Hindlimb muscle (tissue), 1 donor: ENCODE data around the gene INSYN1. TPM values are rescaled to one million over a fixed set of nuclear protein-coding genes. Genes with fewer than 3 reads are reported as not detected.
"Not testable (repeated sequence)": the region's sequence is repeated elsewhere in the genome, so short reads cannot be mapped to it uniquely, and the experiment has no call there.

Source experiments
- DNase-seq: peaks from one replicate; pipeline ENCODE4 v3.0.0-alpha.2; 2013
- polyA plus RNA-seq: library from polyadenylated mRNA; unstranded; fragments of 120-200 nt; gene quantifications from one replicate; pipeline ENCODE4 v1.2.1, GENCODE V29; 2013; ENCODE audit not compliant: insufficient read length

Gene INSYN1
- 4.3 TPM for polyA plus RNA-seq

GRCh38 chr15:73753250-73754130 is at the start of gene INSYN1:
TSS of gene INSYN1 (minus strand) at chr15:73753351. CDS start at chr15:73751130, 2,221 bp downstream.
- DNase-seq = peak; percentile 64

GRCh38 chr15:73802431-73803041 is 49.4 kb upstream of the INSYN1 start:
- peak; percentile 65 for DNase-seq

GRCh38 chr15:73800662-73801345 is 47.7 kb upstream of the INSYN1 start:
- peak; percentile 85 for DNase-seq

- no peak for DNase-seq
These were observed 46.3 kb upstream of the INSYN1 start for GRCh38 chr15:73799466-73799865.

- DNase-seq = no peak
These were observed 44.4 kb upstream of the INSYN1 start for GRCh38 chr15:73797366-73798158.

- no peak for DNase-seq
These were observed 43.2 kb upstream of the INSYN1 start for GRCh38 chr15:73796331-73796831.

- DNase-seq = no peak
These were observed 41.4 kb upstream of the INSYN1 start for GRCh38 chr15:73794443-73795133.

- not testable (repeated sequence) for DNase-seq
These were observed 39.9 kb upstream of the INSYN1 start for GRCh38 chr15:73792899-73793541.

- no peak for DNase-seq
These were observed 39.3 kb upstream of the INSYN1 start for GRCh38 chr15:73792415-73792814.

- DNase-seq = no peak
These were observed 36.5 kb upstream of the INSYN1 start for GRCh38 chr15:73789521-73790240.

GRCh38 chr15:73787621-73788020 is 34.5 kb upstream of the INSYN1 start:
- no peak for DNase-seq

GRCh38 chr15:73786538-73786937 is 33.4 kb upstream of the INSYN1 start:
- no peak for DNase-seq

- DNase-seq = not testable (repeated sequence)
These were observed 32.3 kb upstream of the INSYN1 start for GRCh38 chr15:73785256-73786014.

GRCh38 chr15:73784291-73784690 is 31.1 kb upstream of the INSYN1 start:
- DNase-seq = no peak

GRCh38 chr15:73782344-73782959 is 29.3 kb upstream of the INSYN1 start:
- DNase-seq = peak; percentile 68

GRCh38 chr15:73781038-73781925 is 28.1 kb upstream of the INSYN1 start:
- DNase-seq = no peak

- DNase-seq = no peak
These were observed 26.8 kb upstream of the INSYN1 start for GRCh38 chr15:73779974-73780373.

- no peak for DNase-seq
These were observed 24.6 kb upstream of the INSYN1 start for GRCh38 chr15:73777741-73778140.
